Endothelial cell of hepatic sinusoid (primary cell): Measurements from ENCODE around the gene CUEDC1.
"Not testable (repeated sequence)": the region's sequence is repeated elsewhere in the genome, so short reads cannot be mapped to it uniquely, and the experiment has no call there.

Experiments used
- in situ Hi-C: cut with HindIII; loops from 2 replicates; pipeline ENCODE4 v1.10.0; 2017; ENCODE audit warnings: low sequenced_read_pairs

Gene CUEDC1

GRCh38 chr17:57958391-57958790 is 3.2 kb upstream of the CUEDC1 start:
- in situ Hi-C loops = not testable (repeated sequence)

- in situ Hi-C loops = no loop called here
Measured at GRCh38 chr17:57957886-57958285, 2.7 kb upstream of the CUEDC1 start.

DNA sequence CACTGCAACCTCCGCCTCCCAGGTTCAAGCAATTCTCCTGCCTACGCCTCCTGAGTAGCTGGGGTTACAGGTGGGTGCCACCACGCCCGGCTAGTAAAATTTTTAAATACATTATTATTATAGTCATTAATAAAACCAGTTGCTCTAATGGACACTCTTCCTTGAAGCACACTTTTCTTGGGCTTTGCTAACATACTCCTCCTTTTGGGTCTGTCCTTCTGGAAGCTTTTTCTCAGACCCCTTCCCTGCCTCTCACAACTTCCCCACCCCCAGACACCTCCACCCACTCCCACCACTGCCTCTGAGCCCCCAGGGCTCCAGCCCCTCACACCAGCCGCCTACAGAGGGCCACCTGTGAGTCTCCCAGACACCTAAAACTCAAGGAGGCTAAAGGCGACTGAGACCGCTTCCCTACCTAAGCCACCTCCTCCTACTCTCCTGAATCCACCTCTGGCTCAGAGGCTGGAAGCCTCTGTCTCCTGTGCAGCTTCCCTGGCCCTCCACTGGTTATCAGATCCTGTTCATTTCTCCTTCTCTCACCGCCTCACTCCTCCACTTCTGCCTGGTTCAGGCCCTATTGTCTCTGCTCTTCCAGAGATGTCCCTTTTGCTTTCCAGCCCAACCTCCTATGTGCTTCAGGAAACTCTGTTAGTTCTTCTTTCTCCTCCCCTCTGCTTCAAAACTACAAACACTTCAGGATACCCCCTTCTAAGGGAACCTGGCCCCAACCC is 2.1 kb upstream of the CUEDC1 start:
- in situ Hi-C loops = no loop called here

- in situ Hi-C loops = no loop called here
Measured at GRCh38 chr17:57956291-57957119, 1.3 kb upstream of the CUEDC1 start.

- in situ Hi-C loops = no loop called here
Measured at GRCh38 chr17:57954397-57955182, 622 bp downstream of the CUEDC1 start.

DNA sequence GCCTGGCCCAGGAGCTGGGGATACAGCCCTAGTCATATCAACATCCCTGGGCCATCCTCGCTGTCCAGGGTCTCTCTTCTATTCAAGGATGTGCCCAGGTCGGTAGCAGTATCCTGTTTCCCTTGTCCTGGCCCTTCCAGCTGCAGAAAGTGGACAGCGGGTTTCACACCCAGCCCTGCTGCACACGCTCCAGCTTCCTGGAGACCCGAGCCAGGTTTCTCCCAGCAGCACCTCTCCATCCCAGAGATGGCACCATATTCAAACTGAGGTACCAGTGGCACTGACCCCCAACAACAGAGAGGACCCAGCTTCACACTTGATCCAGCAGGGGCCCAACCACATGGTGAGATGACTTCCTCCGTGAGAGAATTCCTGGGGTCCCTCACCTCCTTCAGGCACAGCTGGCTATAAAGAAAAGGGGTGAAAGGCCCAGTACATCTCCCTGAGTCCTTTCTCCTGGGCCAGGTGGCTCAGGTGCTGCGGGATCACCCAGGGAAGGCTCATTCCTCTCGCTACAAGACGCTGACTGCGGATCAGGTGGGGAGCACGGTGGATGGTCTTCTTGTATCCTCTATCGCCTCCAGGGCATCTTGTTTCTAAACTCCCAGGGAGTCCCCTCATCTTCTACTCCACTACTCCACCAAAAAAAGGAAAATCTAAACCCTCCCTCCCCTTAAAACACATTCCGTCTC is 1.4 kb downstream of the CUEDC1 start:
- in situ Hi-C loops = no loop called here

- in situ Hi-C loops = no loop called here
Measured at GRCh38 chr17:57953219-57953618, 2.0 kb downstream of the CUEDC1 start.

DNA sequence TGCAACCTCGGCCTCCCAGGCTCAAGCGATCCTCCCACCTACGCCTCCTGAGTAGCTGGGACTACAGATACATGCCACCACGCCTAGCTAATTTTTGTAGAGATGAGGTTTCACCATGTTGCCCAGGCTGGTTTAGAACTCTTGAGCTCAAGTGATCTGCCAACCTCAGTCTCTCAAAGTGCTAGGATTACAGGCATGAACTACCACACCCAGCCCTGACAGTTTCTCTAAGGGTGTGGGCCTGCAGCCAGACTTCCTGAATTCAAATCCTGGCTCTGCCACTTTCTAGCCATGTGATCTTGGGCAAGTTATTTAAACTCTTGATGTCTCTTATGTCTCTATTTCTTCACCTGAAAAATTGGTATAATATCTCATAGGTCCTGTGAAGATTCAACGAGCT is 5.6 kb downstream of the CUEDC1 start:
- in situ Hi-C loops = no loop called here

GRCh38 chr17:57948555-57949420 is 6.4 kb downstream of the CUEDC1 start:
- in situ Hi-C loops = no loop called here

DNA sequence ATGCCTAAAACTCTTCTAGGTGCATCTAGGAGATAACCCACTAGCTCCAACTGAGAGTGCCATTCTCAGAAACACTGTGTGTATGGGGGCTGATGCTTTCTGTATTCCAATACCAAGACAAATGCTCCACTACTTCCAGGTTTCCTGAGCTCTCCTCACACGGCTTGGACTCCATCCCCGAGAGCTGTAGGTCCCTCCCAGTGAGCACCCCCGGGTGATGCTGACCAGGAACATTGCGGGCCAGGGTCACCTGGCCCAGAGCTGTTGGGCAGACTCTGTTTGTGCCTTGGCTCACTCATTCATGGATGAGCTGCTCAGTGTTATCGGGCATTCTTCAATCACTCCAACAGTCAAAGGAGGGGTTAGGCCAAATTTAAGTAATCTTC is 7.0 kb downstream of the CUEDC1 start:
- in situ Hi-C loops = no loop called here

- in situ Hi-C loops = no loop called here
Measured at GRCh38 chr17:57947369-57947768, 7.8 kb downstream of the CUEDC1 start.

DNA sequence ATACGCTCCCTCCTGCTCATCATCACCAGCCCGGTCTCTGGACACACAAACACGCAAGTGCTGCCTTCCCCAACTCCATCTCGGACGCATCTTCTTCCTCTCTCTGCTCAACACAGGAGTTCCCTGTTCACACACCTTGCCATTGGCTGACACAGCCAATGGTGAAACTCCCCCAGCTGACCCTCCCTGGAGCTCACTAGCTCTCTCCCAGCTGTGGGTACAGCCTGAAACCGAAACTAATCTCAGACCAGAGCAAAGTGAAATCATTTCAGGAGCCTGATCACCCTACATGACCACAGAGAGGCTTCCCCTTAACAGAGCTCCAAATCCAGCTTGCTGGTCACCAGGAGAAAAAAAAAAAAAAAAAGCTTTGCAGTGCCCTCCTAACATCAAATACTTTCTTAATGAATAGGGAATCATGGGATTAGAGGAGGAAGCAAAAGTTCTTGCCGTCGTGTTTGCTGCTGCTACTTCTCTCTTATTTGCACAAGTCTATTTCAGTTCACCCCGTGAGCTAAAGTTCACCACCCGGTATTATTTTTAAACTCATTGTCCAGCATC is 8.3 kb downstream of the CUEDC1 start:
- in situ Hi-C loops = no loop called here

DNA sequence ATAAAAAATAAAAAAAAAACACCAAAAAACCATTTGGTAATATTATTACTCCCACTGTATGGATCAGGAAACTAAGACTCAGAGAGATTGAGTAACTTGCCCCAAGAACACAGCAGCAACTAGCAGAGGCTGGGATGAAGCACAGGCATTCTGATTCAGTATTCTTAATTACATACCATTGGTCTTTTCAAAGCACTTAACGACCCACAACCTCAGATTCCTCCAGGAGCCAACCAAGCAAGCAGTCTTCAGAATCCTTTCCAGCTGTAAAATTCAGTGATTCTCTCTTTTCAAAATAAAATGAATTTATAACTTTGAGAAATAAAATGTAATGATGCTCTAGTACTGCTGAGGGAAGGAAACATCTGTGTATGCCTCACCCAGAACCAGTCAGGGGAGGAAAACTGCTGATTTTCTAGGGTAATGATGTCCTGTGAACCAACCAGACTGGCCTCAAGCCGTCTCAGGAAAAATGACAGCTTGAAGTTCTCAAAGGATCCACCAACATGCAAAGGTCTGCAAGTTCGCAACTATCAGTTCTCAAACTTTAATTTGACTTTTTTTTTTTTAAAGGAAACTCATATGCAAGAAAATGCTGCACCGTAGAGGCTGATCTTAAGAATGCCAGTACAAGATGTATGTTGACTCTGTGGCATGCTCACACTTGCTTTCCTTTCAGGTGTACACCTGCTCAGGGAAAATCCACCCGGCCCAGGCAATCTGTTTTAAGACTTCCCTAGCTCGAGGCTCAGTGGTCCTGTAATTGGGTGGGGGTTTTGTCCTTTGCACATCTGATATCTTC is 9.0 kb downstream of the CUEDC1 start:
- in situ Hi-C loops = no loop called here

- in situ Hi-C loops = no loop called here
Measured at GRCh38 chr17:57944908-57945307, 10.3 kb downstream of the CUEDC1 start.

DNA sequence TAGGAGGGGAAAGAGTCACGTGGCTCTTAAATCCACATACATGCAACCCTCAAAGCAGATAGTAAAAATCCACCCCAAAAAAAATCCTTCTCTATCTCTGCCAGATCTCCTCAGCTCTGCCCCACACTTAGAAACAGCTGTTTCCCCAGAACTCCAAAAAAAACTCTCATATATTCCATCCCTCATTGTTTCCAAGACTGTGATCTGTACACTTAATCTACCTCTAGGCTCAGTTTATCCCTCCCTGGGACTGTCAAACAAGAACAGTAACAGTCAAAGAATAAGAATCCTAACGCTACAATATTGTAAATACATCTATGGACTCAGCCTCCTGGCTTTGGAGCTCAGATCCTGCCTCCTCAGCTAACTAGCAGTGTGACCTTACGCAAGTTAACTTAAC is 11.6 kb downstream of the CUEDC1 start:
- in situ Hi-C loops = no loop called here

- in situ Hi-C loops = no loop called here
Measured at GRCh38 chr17:57943140-57943539, 12.1 kb downstream of the CUEDC1 start.

DNA sequence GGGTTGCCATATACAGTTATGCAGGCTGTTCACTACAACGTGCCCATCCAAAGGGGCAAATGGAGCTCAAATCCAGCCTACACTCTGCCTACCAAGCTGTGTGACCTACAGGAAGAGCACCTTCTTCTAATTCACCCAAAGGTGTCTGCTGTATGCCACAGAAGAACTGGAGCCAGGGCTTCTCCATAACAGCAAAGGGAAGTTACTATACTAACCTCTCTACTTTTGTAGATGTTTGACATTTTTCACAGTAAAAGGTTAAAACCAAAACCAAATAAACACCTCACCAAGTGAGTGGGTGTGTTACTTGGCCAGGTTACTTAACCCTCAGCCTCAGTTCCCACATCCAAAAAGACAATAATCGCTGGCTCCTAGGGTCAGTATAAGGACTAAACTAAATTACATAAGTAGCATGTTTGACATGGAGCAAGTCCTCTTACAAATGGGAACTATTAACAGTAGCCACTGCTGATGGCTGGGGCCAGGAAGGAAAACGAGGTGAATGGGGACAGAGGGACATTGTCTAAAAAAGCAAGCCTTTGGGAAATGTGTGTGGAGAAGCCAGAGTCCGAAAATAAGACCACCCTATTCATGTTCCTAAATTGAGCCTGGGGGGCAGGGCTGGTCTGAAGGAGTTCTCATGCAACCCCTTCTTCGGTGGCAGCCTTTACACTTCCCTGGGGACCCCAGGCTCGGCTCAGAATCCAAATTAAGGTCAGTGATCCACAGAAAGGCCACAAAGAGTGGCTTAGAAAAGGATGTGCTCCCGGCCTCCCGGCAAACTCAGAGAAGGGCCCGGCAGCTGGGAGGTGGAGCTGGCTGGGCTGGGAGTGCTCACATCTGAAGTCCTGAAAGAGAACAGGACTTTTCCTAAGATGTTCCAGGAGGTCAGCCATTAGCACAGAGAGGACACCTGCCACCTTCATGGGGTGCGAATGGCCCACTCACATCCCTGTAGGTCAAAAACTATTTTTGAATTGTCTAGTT is 13.5 kb downstream of the CUEDC1 start:
- in situ Hi-C loops = no loop called here
